Endodermal cell (in vitro differentiated cells): Measurements from ENCODE around the gene BDH2. TPM values are rescaled to one million over a fixed set of nuclear protein-coding genes. Genes with fewer than 3 reads are reported as not detected.

ENCODE experiments used
- DNase-seq: peaks from one replicate; pipeline ENCODE4 v3.0.0-alpha.2; 2017
- H3K27ac ChIP-seq: 2 replicates; pipeline ENCODE4 v1.5.1; 2013; ENCODE audit warnings: mild to moderate bottlenecking, low read depth, low read length, moderate library complexity
- H3K27me3 ChIP-seq: 2 replicates; pipeline ENCODE4 v1.6.1; 2013; ENCODE audit warnings: mild to moderate bottlenecking, low read length, moderate library complexity; ENCODE audit not compliant: insufficient read depth, control insufficient read depth, poor library complexity, severe bottlenecking
- H3K36me3 ChIP-seq: 2 replicates; pipeline ENCODE4 v1.7.0; 2013; ENCODE audit warnings: mild to moderate bottlenecking, low read length, moderate library complexity; ENCODE audit not compliant: control insufficient read depth, insufficient read depth
- H3K4me1 ChIP-seq: one replicate; pipeline ENCODE4 v1.7.0; 2013; ENCODE audit warnings: low read length; ENCODE audit not compliant: control insufficient read depth, insufficient read depth
- H3K4me3 ChIP-seq: 2 replicates; pipeline ENCODE4 v1.5.1; 2013; ENCODE audit warnings: mild to moderate bottlenecking, low read length, moderate library complexity
- H3K9ac ChIP-seq: 2 replicates; pipeline ENCODE4 v1.6.1; 2013; ENCODE audit warnings: mild to moderate bottlenecking, low read length, moderate library complexity; ENCODE audit not compliant: poor library complexity, severe bottlenecking; ENCODE audit errors: extremely low read depth
- H3K9me3 ChIP-seq: 2 replicates; pipeline ENCODE4 v1.6.1; 2013; ENCODE audit warnings: mild to moderate bottlenecking, low read length, moderate library complexity; ENCODE audit not compliant: control insufficient read depth
- H3K27ac Mint-ChIP-seq: 2 replicates; pipeline ENCODE4 v1.8.0; 2020; ENCODE audit warnings: mixed read lengths
- H3K27me3 Mint-ChIP-seq: 2 replicates; pipeline ENCODE4 v1.8.0; 2021; ENCODE audit warnings: mild to moderate bottlenecking, mixed read lengths; ENCODE audit not compliant: insufficient read depth
- H3K36me3 Mint-ChIP-seq: 2 replicates; pipeline ENCODE4 v1.8.0; 2020; ENCODE audit warnings: low read depth, mixed read lengths
- H3K4me1 Mint-ChIP-seq: 2 replicates; pipeline ENCODE4 v1.8.0; 2020; ENCODE audit warnings: mixed read lengths
- H3K4me3 Mint-ChIP-seq: 2 replicates; pipeline ENCODE4 v1.8.0; 2020; ENCODE audit warnings: mild to moderate bottlenecking, moderate library complexity, mixed read lengths
- H3K9me3 Mint-ChIP-seq: 2 replicates; pipeline ENCODE4 v1.8.0; 2020; ENCODE audit warnings: mild to moderate bottlenecking, mixed read lengths
- WGBS, 2 experiments: methylation state at CpG; one replicate each; pipeline versions ENCODE4 v1.1.5 to v1.1.7; 2013; ENCODE audit warnings: missing lambda C conversion rate in 2 of 2, mixed read lengths in 1 of 2; ENCODE audit not compliant: insufficient coverage in 1 of 2, insufficient read length in 1 of 2; 5-methylcytosine and 5-hydroxymethylcytosine counted together
- total RNA-seq, 2 donors: library from RNA; stranded (reverse); fragmentation: NEBNext Ultra II Directional in 1 of 2; extraction: Animal tissue kit (Norgen Biotek cat#: 25700) in 1 of 2; gene quantifications; 2 replicates in 1 of 2; 3 replicates in 1 of 2; pipeline ENCODE4 v1.2.1, GENCODE V29; 2021
- TF ChIP-seq, protein P1 (sequence below): fragments of 200-600 bp; sonication (generic); conservative IDR thresholded peaks from 2 replicates; pipeline ENCODE4 v1.5.0; 2021; ENCODE audit warnings: antibody characterized with exemption, mild to moderate bottlenecking

The BDH2 gene
- total RNA-seq, 2 donors from 2014 or later = 36.1 to 46.4 TPM

DNA sequence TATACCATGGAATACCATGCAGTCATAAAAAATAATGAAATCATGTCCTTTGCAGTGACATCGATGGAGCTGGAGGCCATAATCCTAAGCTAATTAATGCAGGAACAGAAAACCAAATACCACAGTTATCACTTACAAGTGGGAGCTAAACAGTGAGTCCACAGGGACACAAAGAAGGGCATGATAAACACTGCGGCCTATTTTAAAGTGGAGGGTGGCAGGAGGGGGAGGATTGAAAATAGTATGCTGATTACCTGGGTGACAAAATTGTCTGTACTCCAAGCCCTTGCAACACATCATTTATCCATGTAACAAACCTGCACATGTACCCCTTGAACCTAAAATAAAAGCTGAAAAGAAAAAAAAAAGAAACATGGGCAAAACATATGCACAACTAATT is 63.5 kb downstream of the BDH2 start:
- no peaks in the 10 kb centered on the region for H3K9me3 ChIP-seq
- no peak overlapping the region for H3K4me3 Mint-ChIP-seq
- no peaks in the 10 kb centered on the region for H3K9me3 Mint-ChIP-seq
- no peak overlapping the region for H3K27ac Mint-ChIP-seq
- no peak overlapping the region for H3K27ac ChIP-seq
- TF ChIP-seq, protein P1, sequence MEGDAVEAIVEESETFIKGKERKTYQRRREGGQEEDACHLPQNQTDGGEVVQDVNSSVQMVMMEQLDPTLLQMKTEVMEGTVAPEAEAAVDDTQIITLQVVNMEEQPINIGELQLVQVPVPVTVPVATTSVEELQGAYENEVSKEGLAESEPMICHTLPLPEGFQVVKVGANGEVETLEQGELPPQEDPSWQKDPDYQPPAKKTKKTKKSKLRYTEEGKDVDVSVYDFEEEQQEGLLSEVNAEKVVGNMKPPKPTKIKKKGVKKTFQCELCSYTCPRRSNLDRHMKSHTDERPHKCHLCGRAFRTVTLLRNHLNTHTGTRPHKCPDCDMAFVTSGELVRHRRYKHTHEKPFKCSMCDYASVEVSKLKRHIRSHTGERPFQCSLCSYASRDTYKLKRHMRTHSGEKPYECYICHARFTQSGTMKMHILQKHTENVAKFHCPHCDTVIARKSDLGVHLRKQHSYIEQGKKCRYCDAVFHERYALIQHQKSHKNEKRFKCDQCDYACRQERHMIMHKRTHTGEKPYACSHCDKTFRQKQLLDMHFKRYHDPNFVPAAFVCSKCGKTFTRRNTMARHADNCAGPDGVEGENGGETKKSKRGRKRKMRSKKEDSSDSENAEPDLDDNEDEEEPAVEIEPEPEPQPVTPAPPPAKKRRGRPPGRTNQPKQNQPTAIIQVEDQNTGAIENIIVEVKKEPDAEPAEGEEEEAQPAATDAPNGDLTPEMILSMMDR = no peak
- no peaks in the 10 kb centered on the region for H3K27me3 Mint-ChIP-seq
- H3K36me3 ChIP-seq = no peaks in the 10 kb centered on the region
- no peak overlapping the region for H3K9ac ChIP-seq
- 80 to 93% methylated on average over 1 to 2 of the region's 2 CpGs for WGBS, 2 experiments
- H3K27me3 ChIP-seq = no peaks in the 10 kb centered on the region
- no peak overlapping the region for H3K4me3 ChIP-seq
- H3K4me1 Mint-ChIP-seq = no peaks in the 10 kb centered on the region
- no peaks in the 10 kb centered on the region for H3K4me1 ChIP-seq
- no peaks in the 10 kb centered on the region for H3K36me3 Mint-ChIP-seq
- no peak for DNase-seq

DNA sequence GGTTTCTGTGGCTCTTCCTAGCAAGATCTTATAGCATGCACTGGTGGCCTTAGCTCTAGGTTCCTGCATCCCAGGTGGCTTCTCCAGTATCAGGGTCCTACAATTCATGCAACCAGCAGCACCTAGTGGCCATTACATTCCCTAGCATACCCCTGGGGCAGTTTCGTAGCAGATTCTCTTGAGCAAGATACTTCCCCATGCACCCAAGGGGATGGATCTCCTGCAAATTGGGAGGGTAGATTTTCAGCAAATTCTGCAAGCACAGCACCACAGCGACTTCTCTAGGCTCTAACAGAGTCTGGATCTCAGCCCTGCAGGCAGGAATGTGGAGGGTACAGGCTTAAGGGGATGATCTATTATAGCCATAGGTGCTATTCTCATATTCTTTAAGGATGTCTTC is 67.1 kb downstream of the BDH2 start:
- H3K4me1 Mint-ChIP-seq = no peaks in the 10 kb centered on the region
- no peak overlapping the region for H3K9ac ChIP-seq

GRCh38 chr4:103030791-103031190 is 68.8 kb downstream of the BDH2 start:
- 85 to 96% methylated on average over 3 of the region's 3 CpGs for WGBS, 2 experiments
- no peaks in the 10 kb centered on the region for H3K36me3 ChIP-seq
- H3K27ac Mint-ChIP-seq = no peak overlapping the region
- no peaks in the 10 kb centered on the region for H3K27me3 Mint-ChIP-seq
- H3K4me1 ChIP-seq = no peaks in the 10 kb centered on the region
- no peak overlapping the region for H3K9ac ChIP-seq
- DNase-seq = no peak
- H3K9me3 Mint-ChIP-seq = no peaks in the 10 kb centered on the region
- no peaks in the 10 kb centered on the region for H3K27me3 ChIP-seq
- H3K4me3 ChIP-seq = no peak overlapping the region
- H3K4me1 Mint-ChIP-seq = no peaks in the 10 kb centered on the region
- TF ChIP-seq, protein P1 = no peak
- no peaks in the 10 kb centered on the region for H3K9me3 ChIP-seq
- no peak overlapping the region for H3K27ac ChIP-seq
- H3K4me3 Mint-ChIP-seq = no peak overlapping the region
- H3K36me3 Mint-ChIP-seq = no peaks in the 10 kb centered on the region

More for the DNA sequence above, 67.1 kb downstream of the BDH2 start:
- peak; percentile 86 for DNase-seq
- Histone ChIP-seq H3K27me3 (no peaks in the 10 kb centered on the region), H3K9me3 (no peaks in the 10 kb centered on the region), H3K4me3 (no peak overlapping the region), H3K27ac (no peak overlapping the region), H3K4me1 (no peaks in the 10 kb centered on the region), H3K36me3 (no peaks in the 10 kb centered on the region)
- Mint-ChIP-seq H3K27ac (no peak overlapping the region), H3K9me3 (no peaks in the 10 kb centered on the region), H3K27me3 (no peaks in the 10 kb centered on the region), H3K36me3 (no peaks in the 10 kb centered on the region), H3K4me3 (no peak overlapping the region)
- TF ChIP-seq, protein P1 = peak; percentile 86
- WGBS, 2 experiments = 14 to 33% methylated on average over 1 to 2 of the region's 2 CpGs
